HTERT RPE-1 (cell line): ENCODE data around the gene THRAP3.
"Not testable (repeated sequence)": the region's sequence is repeated elsewhere in the genome, so short reads cannot be mapped to it uniquely, and the experiment has no call there.

Experiments
- in situ Hi-C: fragments of 300-500 bp; cut with MboI; formaldehyde crosslinking; loops from 4 replicates; pipeline ENCODE4 v1.14.3; 2020; ENCODE audit warnings: low sequenced_read_pairs

The THRAP3 gene

DNA sequence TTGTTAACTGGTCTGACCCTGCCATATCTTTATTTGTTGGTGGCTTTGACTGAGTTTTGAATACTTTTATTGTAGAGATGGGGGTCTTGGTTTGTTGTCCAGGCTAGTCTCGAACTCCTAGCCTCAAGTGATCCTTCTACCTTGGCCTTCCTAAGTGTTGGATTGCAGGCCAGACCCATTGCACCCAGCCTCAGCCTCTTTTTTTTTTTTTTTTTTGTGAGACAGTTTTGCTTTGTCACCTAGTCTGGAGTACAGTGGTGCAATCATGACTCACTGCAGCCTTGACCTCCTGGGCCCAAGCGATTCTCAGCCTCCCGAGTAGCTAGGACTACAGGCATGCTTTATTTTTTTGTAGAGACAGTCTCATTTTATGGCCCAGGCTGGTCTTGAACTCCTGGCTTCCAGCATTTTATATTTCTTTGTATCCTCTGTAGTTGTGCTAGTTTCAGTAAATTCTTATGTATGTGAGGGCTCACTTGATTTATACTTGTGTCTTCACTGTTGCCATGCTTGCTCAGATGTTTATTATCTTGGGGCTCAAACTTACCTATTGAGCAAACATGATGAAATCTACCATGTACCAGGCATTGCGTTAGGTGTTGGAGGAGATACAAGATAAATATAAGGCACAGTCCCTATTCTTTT, 24.1 kb downstream of the THRAP3 start:
- in situ Hi-C loops, result no loop called here

DNA sequence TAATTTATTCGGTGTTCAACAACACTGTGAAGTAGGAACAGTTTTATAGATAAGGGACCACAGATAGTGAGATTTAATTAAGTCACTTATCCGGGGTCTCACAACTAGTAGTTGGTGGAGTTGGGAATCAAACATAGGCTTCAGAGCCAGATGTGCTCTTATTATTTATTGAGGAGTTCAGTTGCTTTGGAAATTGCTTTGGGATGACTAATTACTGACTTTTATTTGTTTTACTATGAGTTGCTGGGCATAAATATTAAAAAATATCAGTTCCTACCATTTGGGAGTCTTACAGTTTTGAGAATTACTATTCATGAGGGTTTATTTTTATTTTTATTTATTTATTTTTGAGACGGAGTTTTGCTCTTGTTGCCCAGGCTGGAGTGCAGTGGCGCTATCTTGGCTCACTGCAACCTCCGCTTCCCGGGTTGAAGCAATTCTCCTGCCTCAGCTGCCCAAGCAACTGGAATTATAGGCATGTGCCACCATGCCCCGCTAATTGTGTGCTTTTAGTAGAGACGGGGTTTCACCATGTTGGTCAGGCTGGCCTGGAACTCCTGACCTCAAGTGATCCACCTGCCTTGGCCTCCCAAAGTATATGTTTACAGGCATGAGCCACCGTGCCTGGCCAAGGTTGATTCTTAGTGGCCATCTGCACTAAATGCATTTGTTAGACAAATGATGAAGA, 27.7 kb downstream of the THRAP3 start:
- in situ Hi-C loops, result no loop called here

- in situ Hi-C loops, result not testable (repeated sequence)
Measured at GRCh38 chr1:36252482-36252824, 28.2 kb downstream of the THRAP3 start.

DNA sequence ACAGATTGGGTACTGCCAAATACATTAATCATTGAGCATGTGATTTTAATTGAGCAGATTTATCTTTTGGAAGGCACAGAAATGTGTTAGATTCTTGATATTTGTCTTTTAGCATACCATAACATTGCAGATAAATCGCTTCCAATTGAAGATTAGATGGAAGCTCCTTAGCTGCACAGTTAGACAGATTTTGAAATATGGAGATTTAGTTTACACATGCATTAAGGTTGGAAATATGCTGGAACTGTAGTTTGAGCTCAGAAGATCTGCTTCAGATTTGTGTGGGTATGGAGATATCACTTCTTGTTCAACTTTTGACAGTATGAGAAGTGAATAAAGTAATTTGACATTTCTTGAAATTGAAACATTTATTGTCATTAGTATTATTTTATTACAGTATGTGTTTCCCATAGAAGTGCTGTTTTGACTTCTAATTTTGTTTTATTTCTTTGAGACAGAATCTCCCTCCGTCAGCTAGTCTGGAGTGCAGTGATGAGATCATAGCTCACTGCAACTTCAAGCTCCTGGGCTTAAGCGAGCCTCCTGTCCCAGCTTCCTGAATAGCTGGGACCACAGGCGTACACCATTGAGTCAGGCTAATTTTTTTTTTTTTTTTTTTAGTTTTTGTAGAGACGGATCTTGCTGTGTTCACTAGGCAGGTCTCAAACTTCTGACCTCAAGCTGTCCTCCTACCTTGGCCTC, 29.1 kb downstream of the THRAP3 start:
- in situ Hi-C loops, result no loop called here

DNA sequence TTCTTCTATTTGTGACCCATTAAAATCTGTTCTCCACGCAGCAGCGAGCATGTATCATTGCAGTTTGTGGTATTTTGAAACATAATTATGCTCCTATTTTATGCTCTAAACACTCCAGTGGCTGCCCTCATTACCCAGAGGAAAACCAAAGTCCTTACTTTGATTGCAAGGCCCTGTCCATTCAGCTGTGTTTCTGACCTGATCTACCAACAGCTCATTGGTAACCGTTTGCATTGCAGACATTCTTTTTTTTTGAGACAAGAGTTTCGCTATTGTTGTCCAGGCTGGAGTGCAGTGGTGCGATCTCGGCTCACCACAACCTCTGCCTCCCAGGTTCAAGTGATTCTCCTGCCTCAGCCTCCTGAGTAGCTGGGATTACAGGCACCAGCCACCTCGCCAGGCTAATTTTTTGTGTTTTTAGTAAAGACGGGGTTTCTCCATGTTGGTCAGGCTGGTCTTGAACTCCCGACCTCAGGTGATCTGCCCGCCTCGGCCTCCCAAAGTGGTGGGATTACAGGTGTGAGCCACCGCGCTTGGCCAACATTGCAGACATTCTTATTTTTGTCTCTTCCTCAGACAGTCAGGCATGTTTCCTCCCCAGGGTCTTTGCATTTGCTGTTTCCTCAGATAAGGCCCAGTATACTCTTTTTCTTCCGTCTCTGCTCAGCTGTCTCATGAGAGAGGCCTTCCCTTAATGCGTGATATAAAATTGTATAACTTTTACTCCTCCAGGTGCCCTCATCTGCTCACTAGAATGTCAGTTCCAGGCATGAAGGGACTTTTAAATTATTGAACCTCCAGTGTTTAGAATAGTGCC, 32.5 kb downstream of the THRAP3 start:
- in situ Hi-C loops, result no loop called here

- in situ Hi-C loops, result no loop called here
Measured at GRCh38 chr1:36257375-36257767, 33.1 kb downstream of the THRAP3 start.

- in situ Hi-C loops, result no loop called here
Measured at GRCh38 chr1:36258960-36259344, 34.7 kb downstream of the THRAP3 start.

DNA sequence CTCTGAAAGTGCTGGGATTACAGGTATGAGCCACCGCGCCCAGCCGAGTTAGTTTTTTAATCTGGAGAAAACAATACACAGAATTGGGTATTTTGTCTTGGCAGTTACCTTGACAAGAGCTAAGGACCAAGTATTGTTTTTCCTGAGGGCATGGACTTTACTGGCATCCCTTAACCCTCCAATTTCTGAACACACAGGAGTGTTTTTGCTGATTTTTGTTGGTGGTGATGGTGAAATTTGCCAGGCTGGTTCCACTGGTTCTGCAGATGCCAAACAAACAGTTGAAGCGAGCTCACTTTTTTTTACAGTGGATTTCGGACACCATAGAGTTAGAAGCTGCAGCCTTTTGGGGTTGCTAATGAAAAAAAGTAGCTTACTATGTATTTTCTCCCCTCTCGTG, 44.7 kb downstream of the THRAP3 start:
- in situ Hi-C loops, result no loop called here

DNA sequence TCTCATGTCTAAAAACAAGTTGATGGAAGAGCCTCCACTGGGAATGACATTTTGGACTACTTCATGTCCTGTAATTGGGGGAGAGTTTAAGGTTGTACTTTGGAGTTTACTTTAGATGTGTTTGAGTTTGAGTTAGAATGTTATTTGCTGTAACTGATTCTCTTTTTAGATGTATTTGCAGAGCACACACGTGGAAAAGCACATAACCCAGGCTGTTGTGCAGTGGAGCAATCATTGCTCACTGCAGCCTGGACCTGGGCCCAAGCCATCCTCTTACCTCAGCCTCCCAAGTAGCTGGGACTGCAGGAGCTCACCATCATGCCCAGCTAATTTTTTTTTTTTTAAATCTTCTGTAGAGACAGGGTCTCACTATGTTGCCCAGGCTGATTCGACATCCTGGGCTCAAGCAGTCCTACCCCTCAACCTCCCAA, 45.2 kb downstream of the THRAP3 start:
- in situ Hi-C loops, result no loop called here

DNA sequence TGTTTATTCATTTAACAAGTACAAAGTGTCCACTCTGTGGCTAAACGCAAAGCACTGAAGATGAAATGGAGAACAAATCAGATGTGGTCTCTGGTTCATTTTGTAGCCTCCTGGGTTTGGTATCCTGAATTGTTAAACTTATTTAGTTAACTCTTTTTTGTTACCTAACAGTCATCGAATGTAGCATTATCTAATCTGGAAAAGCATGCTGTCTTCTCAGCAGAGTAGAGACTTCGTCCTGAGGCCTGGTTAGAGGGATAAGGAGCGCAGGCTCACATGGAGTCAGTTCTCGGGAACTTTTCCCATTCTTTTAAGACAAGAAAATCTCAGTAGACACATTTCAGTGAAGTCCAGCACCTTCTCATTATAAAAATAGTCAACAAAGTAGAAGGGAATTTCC, 48.8 kb downstream of the THRAP3 start:
- in situ Hi-C loops, result no loop called here

GRCh38 chr1:36274201-36274600, 50.0 kb downstream of the THRAP3 start:
- in situ Hi-C loops, result no loop called here

DNA sequence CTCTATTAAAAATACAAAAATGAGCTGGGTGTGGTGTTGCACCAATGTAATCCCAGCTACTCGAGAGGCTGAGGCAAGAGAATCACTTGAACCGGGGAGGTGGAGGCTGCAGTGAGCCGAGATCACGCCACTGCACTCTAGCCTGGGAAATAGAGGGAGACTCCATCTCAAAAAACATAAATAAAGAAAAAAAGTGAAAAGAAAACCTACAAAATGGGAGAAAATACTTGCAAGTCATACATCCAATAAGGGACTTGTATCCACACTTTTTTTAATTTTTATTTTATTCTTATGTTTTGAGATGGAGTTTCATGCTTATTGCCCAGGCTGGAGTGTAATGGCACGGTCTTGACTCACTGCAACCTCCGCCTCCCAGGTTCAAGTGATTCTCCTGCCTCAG, 52.4 kb downstream of the THRAP3 start:
- in situ Hi-C loops, result no loop called here

- in situ Hi-C loops, result no loop called here
Measured at GRCh38 chr1:36279110-36279788, 55.0 kb downstream of the THRAP3 start.

GRCh38 chr1:36279789-36280296, 55.6 kb downstream of the THRAP3 start:
- in situ Hi-C loops, result no loop called here

GRCh38 chr1:36284061-36284460, 59.8 kb downstream of the THRAP3 start:
- in situ Hi-C loops, result no loop called here

DNA sequence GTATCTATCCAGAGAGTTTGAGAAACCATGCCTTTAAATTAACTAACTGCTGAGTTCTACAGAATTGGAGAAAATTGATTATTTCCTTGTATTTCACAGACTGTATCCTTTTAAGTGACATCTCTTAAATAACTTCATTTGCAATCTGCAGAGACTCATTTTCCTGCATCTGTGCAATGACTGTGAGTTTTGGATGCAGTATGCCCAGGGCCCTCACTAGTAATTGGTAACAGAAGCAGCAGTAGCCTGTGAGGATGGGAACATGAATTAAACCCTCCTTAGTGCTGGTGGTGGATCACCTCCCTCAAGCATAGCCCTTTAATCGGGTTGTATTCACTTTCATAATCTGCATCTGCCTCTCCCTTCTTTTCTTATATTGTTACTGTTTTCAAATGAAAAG, 60.3 kb downstream of the THRAP3 start:
- in situ Hi-C loops, result no loop called here

- in situ Hi-C loops, result no loop called here
Measured at GRCh38 chr1:36285443-36286101, 61.3 kb downstream of the THRAP3 start.

- in situ Hi-C loops, result no loop called here
Measured at GRCh38 chr1:36286802-36287201, 62.6 kb downstream of the THRAP3 start.

DNA sequence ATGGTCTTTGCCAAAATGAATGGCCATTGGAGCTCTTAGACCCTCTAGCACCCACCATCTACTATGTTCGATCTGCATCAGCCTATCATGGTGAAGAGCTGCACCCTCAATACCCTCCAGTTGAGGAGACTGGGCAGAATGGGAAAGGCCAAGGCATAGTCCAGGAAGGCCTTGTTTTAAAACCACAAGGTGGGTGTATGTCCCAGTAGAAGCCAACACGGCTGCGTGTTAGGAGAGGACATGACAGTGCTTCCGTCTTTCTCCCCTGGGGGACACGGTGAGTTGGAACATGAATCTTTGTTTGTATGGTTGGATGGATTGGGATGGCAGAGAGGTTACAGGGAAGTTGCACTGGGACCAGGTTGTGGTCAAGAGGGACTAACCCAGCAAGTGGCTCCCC, 63.4 kb downstream of the THRAP3 start:
- in situ Hi-C loops, result no loop called here

GRCh38 chr1:36295390-36295789, 71.1 kb downstream of the THRAP3 start:
- in situ Hi-C loops, result no loop called here
